Measurements from ENCODE around the gene AUNIP. TPM values are rescaled to one million over a fixed set of nuclear protein-coding genes. Genes with fewer than 3 reads are reported as not detected.

The AUNIP gene
- total RNA-seq, 1 experiment from 2014 or later, result 12.1 TPM

- CTCF ChIA-PET, result interaction anchor here (0.6 to 1.8 kb wide), 24 partner anchors 10 to 558 kb away, joined by 3 to 12 read pairs (median 4); no protein-coding TSS in a partner anchor
- Histone ChIP-seq H3K79me2 (ENCODE audit: insufficient read depth, low read length) (no peaks in the 10 kb centered on the region), H3K27me3 (ENCODE audit: insufficient read depth, low read length) (no peaks in the 10 kb centered on the region), H3K36me3 (ENCODE audit: control insufficient read depth in 1 of 2, insufficient read depth in 2 of 2, low read length in 2 of 2) (no peaks in the 10 kb centered on the region), H3K9me2 (ENCODE audit: insufficient read depth) (no peaks in the 10 kb centered on the region), H4K20me1 (ENCODE audit: insufficient read depth) (no peaks in the 10 kb centered on the region), H3K9ac (ENCODE audit: low read length) (no peak overlapping the region), H2AFZ (ENCODE audit: low read depth, low read length, poor library complexity, severe bottlenecking) (no peak overlapping the region), H3K9me3 (ENCODE audit: control insufficient read depth in 1 of 2, insufficient read depth in 1 of 2, low read depth in 1 of 2, low read length in 2 of 2) (no peaks in the 10 kb centered on the region), H3K4me2 (ENCODE audit: low read length) (no peak overlapping the region), H3K27ac (ENCODE audit: low read depth, low read length) (no peak overlapping the region), H3K4me3 (replicated peaks in 1 of 2; ENCODE audit: low read depth in 1 of 2, low read length in 2 of 2) (no peak overlapping the region), H3K4me1 (ENCODE audit: control insufficient read depth in 1 of 2, insufficient read depth in 2 of 2, low read length in 2 of 2) (peaks cover 5 to 16% of the 10 kb centered on the region in 2 experiments; a peak in 3 of 4 replicates)
- POLR2A ChIA-PET, result no interaction called here
- intact Hi-C loops (cut with micrococcal nuclease), result loop anchor here (2.0 to 5.0 kb wide), 3 partner anchors 181 to 296 kb away; partner anchors contain the start of gene MAN1C1
- RAD21 ChIA-PET (ENCODE audit: low non-redundant PET in 1 of 2, low total read pairs in 2 of 2, uncharacterized antibody in 2 of 2, unreplicated experiment in 2 of 2), result interaction anchor here in 1 of 2 experiments (1.0 kb wide), 1 partner anchor 294 kb away, joined by 3 read pairs; no protein-coding TSS in a partner anchor
- DNase-seq (ENCODE audit: low read depth, low spot score) (no peak), ATAC-seq (peak; percentile 59)
- TF ChIP-seq EZH2phosphoT487 (IDR thresholded peaks at IDR 0.05; ENCODE audit: borderline replicate concordance) (no peak), RAD21 (IDR thresholded peaks at IDR 0.05; ENCODE audit: low read depth) (peak; percentile 49), MAX (IDR thresholded peaks at IDR 0.05) (no peak), POLR2A (IDR thresholded peaks at IDR 0.05; ENCODE audit: borderline replicate concordance, extremely low read depth, insufficient read depth, insufficient read length) (no peak), ZBTB33 (IDR thresholded peaks at IDR 0.05; ENCODE audit: extremely low read depth, insufficient replicate concordance, low read length) (no peak), JUND (IDR thresholded peaks at IDR 0.05) (no peak), CTCF (IDR thresholded peaks at IDR 0.05 in 2 of 3, conservative IDR thresholded peaks at IDR 0.05 in 1 of 3; ENCODE audit: borderline replicate concordance in 1 of 3, insufficient read depth in 1 of 3, low read depth in 2 of 3, low read length in 2 of 3) (peak; percentile 61 to 82 (median 74); a peak in 5 of 6 replicates)
- no TSS peak for BruUV-seq (replicated peaks)
These were observed 61.3 kb downstream of the AUNIP start for GRCh38 chr1:25797939-25798338.

Data from HCT116 (cell line).